HCT116 (cell line): ENCODE results near the gene CSK. TPM values are rescaled to one million over a fixed set of nuclear protein-coding genes. Genes with fewer than 3 reads are reported as not detected.

Source experiments
- ATAC-seq: fragments of 200-7000 bp; cut with Tn5 transposase; 2 replicates; pipeline ENCODE4 v1.9.1; 2020; ENCODE audit warnings: mild to moderate bottlenecking, moderate library complexity
- BruUV-seq: library from RNA; stranded (reverse); fragments of 400-500 nt; replicated peaks from 2 replicates; lab custom pipeline; 2021; lab: Mats Ljungman, UMichigan
- CTCF ChIA-PET: fragments of 300-600 bp; sonication (Branson Sonifier 250); formaldehyde crosslinking; loops from one replicate; lab custom pipeline; 2021; ENCODE audit warnings: antibody characterized with exemption; lab: Charles Lee
- POLR2A ChIA-PET: fragments of 300-600, 350-600 bp; sonication (Branson Sonifier 250); formaldehyde crosslinking; loops from one replicate; lab custom pipeline; 2021; ENCODE audit warnings: antibody characterized with exemption; lab: Charles Lee
- RAD21 ChIA-PET, 2 experiments: fragments of 300-600 bp; sonication (Branson Sonifier 250); formaldehyde crosslinking; loops; one replicate each; lab custom pipeline; 2023; ENCODE audit warnings: low total read pairs in 2 of 2; ENCODE audit not compliant: uncharacterized antibody in 2 of 2, unreplicated experiment in 2 of 2, low non-redundant PET in 1 of 2; lab: Charles Lee
- DNase-seq: peaks from one replicate; pipeline ENCODE4 v3.0.0-alpha.2; 2010; ENCODE audit warnings: low read depth, low spot score
- H2AFZ ChIP-seq: fragments of 200-600 bp; shearing (Covaris generic), sonication (generic); 2 replicates; pipeline ENCODE4 v1.6.1; 2017; ENCODE audit warnings: low read depth, mixed run types, mixed read lengths, antibody characterized with exemption, low read length; ENCODE audit not compliant: poor library complexity, severe bottlenecking
- H3K27ac ChIP-seq: 2 replicates; pipeline ENCODE4 v1.5.1; 2012; ENCODE audit warnings: low read depth, low read length
- H3K27me3 ChIP-seq: fragments of 200-600 bp; sonication (generic); 2 replicates; pipeline ENCODE4 v1.6.1; 2016; ENCODE audit warnings: mixed run types, low read length, mixed read lengths; ENCODE audit not compliant: insufficient read depth
- H3K36me3 ChIP-seq, 2 experiments: fragments of 200-500 bp in 1 of 2; fragments of 200-600 bp in 1 of 2; sonication (Bioruptor generic) in 1 of 2; sonication (generic) in 1 of 2; 2 replicates each; pipeline versions ENCODE4 v1.5.1 to v1.6.1; 2014 to 2016; ENCODE audit warnings: low read length in 2 of 2, inconsistent platforms in 1 of 2, mixed read lengths in 1 of 2, mixed run types in 1 of 2; ENCODE audit not compliant: insufficient read depth in 2 of 2, control insufficient read depth in 1 of 2
- H3K4me1 ChIP-seq, 2 experiments: fragments of 200-600 bp in 1 of 2; sonication (generic) in 1 of 2; 2 replicates each; pipeline versions ENCODE4 v1.5.1 to v1.6.1; 2012 to 2017; ENCODE audit warnings: low read length in 2 of 2, inconsistent platforms in 1 of 2, mild to moderate bottlenecking in 1 of 2, mixed read lengths in 1 of 2, mixed run types in 1 of 2, moderate library complexity in 1 of 2; ENCODE audit not compliant: insufficient read depth in 2 of 2, control insufficient read depth in 1 of 2
- H3K4me2 ChIP-seq: fragments of 200-600 bp; sonication (generic); 2 replicates; pipeline ENCODE4 v1.6.1; 2017; ENCODE audit warnings: mixed run types, low read length, mixed read lengths
- H3K4me3 ChIP-seq, 2 experiments: fragments of 200-600 bp in 1 of 2; sonication (generic) in 1 of 2; replicated peaks in 1 of 2; 2 replicates each; pipeline ENCODE4 v1.5.1; 2011 to 2016; ENCODE audit warnings: low read length in 2 of 2, control low read depth in 1 of 2, low read depth in 1 of 2, mild to moderate bottlenecking in 1 of 2, mixed read lengths in 1 of 2, mixed run types in 1 of 2
- H3K79me2 ChIP-seq: fragments of 200-600 bp; sonication (generic); 2 replicates; pipeline ENCODE4 v1.6.1; 2017; ENCODE audit warnings: mild to moderate bottlenecking, mixed run types, low read length, moderate library complexity, mixed read lengths; ENCODE audit not compliant: insufficient read depth
- H3K9ac ChIP-seq: fragments of 200-600 bp; sonication (generic); 2 replicates; pipeline ENCODE4 v1.6.1; 2016; ENCODE audit warnings: low read length, mixed read lengths
- H3K9me2 ChIP-seq: fragments of 200-600 bp; sonication (generic), shearing (Covaris generic); 2 replicates; pipeline ENCODE4 v1.6.1; 2017; ENCODE audit warnings: mixed run types, mild to moderate bottlenecking, moderate library complexity; ENCODE audit not compliant: insufficient read depth
- H3K9me3 ChIP-seq, 2 experiments: fragments of 200-500 bp in 1 of 2; fragments of 200-600 bp in 1 of 2; sonication (Bioruptor generic) in 1 of 2; sonication (generic) in 1 of 2; 2 replicates each; pipeline ENCODE4 v1.6.1; 2014 to 2017; ENCODE audit warnings: low read length in 2 of 2, mixed read lengths in 2 of 2, inconsistent platforms in 1 of 2, low read depth in 1 of 2, mild to moderate bottlenecking in 1 of 2, mixed run types in 1 of 2, moderate library complexity in 1 of 2; ENCODE audit not compliant: control insufficient read depth in 1 of 2, insufficient read depth in 1 of 2
- H4K20me1 ChIP-seq: fragments of 200-600 bp; sonication (generic), shearing (Covaris generic); 2 replicates; pipeline ENCODE4 v1.6.1; 2017; ENCODE audit warnings: mixed run types, mild to moderate bottlenecking, moderate library complexity; ENCODE audit not compliant: insufficient read depth
- CBX3 ChIP-seq: IDR thresholded peaks from 2 replicates; pipeline ENCODE4 v1.6.1; 2012; ENCODE audit warnings: low read depth
- CEBPB ChIP-seq: IDR thresholded peaks from 2 replicates; pipeline ENCODE4 v1.6.1; 2012; ENCODE audit warnings: low read depth
- JUND ChIP-seq: IDR thresholded peaks from 2 replicates; pipeline ENCODE4 v1.6.1; 2012
- POLR2A ChIP-seq: IDR thresholded peaks from 2 replicates; pipeline ENCODE4 v1.7.0; 2011; ENCODE audit warnings: borderline replicate concordance; ENCODE audit not compliant: insufficient read depth, insufficient read length; ENCODE audit errors: extremely low read depth
- POLR2AphosphoS5 ChIP-seq: IDR thresholded peaks from 2 replicates; pipeline ENCODE4 v1.6.1; 2011; ENCODE audit warnings: mild to moderate bottlenecking, low read depth, low read length, moderate library complexity
- SIN3A ChIP-seq: IDR thresholded peaks from 2 replicates; pipeline ENCODE4 v1.6.1; 2012; ENCODE audit warnings: low read depth
- YY1 ChIP-seq: IDR thresholded peaks from 2 replicates; pipeline ENCODE4 v1.6.1; 2011; ENCODE audit warnings: low read length, low read depth, moderate library complexity, mild to moderate bottlenecking; ENCODE audit not compliant: insufficient replicate concordance; ENCODE audit errors: extremely low read depth
- ZFX ChIP-seq: fragments of 450-650 bp; IDR thresholded peaks from 2 replicates; pipeline ENCODE4 v1.6.1; 2017
- intact Hi-C: fragments of 100-400 bp; cut with micrococcal nuclease; formaldehyde crosslinking; loops from 2 replicates; pipeline ENCODE4 v1.10.0; 2022
- total RNA-seq: library from RNA; stranded (reverse); gene quantifications from one replicate; pipeline ENCODE4 v1.2.1, GENCODE V29; 2021; ENCODE audit not compliant: unreplicated experiment
- TF ChIP-seq, protein P1 (sequence below): IDR thresholded peaks from 2 replicates; pipeline ENCODE4 v1.6.1; 2011; ENCODE audit warnings: mild to moderate bottlenecking, low read length, moderate library complexity; ENCODE audit not compliant: insufficient replicate concordance; ENCODE audit errors: extremely low read depth
- TF ChIP-seq, protein P2 (sequence below): IDR thresholded peaks from 2 replicates; pipeline ENCODE4 v1.6.1; 2012
- TF ChIP-seq, protein P3 (sequence below): IDR thresholded peaks from 2 replicates; pipeline ENCODE4 v1.6.1; 2012
- TF ChIP-seq, protein P4 (sequence below): IDR thresholded peaks from 2 replicates; pipeline ENCODE4 v1.6.1; 2012; ENCODE audit warnings: low read depth

The CSK gene
- total RNA-seq, 1 experiment from 2014 or later, result 72.2 TPM

DNA sequence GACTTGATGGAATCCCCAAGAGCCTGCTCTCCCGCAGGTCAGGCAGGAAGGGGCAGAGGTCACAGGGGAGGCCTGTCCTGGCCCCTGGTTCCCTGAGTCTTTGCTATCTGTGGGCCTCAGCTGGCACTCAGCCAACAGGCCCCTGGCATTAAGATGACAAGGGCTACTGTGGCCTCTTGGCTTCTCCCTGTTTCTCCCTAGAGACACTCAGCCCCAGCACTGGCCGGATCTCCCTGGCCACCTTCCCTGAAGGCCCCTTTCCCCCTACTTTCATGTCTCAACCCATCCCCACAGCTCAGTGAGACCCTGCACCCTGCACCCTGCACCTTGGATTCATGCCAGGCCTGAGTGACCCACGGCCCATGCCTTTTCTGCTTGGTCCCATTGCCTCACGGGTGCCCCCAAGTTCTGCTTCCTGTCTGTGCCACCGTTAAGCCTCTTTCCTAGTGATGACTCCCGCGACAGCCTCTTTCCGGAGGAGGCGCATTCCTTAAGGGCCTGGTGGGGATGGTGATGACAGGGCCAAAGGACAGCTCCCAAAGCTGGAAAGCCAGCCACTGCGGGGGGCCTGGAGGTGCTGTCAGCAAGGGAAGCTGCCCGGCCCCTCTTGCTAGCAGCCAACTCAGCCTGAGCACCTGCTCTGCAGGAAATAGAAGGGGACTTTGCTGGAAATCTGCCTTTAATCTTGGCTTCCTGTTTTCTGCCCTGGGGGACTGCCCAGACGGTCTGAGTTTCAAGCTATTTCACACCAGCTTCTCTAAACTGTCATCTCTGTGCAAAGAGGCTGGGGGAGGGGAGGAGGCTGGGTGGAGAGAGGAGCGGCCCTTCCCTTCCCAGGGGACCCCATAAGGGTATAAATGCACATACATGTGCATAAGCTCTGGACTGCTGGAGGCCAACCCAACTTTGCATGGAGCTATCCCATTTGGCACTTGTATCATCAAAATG is 4.8 kb upstream of the CSK start (continued):
- TF ChIP-seq, protein P1, sequence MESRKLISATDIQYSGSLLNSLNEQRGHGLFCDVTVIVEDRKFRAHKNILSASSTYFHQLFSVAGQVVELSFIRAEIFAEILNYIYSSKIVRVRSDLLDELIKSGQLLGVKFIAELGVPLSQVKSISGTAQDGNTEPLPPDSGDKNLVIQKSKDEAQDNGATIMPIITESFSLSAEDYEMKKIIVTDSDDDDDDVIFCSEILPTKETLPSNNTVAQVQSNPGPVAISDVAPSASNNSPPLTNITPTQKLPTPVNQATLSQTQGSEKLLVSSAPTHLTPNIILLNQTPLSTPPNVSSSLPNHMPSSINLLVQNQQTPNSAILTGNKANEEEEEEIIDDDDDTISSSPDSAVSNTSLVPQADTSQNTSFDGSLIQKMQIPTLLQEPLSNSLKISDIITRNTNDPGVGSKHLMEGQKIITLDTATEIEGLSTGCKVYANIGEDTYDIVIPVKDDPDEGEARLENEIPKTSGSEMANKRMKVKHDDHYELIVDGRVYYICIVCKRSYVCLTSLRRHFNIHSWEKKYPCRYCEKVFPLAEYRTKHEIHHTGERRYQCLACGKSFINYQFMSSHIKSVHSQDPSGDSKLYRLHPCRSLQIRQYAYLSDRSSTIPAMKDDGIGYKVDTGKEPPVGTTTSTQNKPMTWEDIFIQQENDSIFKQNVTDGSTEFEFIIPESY, result no peak
- TF ChIP-seq POLR2A, result no peak

DNA sequence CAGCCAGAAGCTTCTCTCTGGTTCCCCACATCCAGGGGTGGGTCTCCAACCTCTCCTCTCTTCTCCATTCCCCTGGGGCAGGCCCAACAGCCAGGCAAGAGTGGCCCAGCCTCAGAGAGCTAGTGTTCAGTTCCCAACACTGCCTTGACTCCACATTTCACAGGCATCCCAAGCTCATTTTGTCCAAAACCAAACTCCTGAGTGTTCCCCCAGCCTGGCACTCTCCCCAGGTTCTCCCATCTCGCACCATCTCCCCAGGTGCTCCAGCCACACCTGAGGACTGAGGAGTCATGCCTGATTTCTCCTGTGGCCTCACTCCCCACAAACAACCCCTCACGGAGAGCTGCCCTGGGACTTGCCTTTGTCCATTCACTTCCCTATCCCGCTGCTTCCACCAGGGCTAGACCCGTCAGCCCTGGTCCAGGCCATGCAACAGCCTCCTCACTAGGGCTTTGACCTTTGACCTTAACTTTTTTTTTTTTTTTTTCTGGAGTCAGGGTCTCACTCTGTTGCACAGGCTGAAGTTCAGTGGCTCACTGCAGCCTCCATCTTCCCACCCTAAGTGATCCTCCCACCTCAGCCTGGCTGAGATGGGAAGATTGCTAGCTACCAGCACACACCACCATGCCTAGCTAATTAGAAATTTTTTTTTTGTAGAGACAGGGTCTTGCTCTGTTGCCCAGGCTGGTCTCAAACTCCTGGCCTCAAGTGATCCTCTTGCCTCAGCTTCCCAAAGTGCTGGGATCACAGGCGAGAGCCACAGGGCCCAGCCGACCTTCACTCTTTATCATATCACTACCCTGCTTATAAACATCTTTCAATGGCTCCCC is 3.9 kb upstream of the CSK start:
- Histone ChIP-seq H3K4me1 (peaks cover 6 to 9% of the 10 kb centered on the region in 2 experiments; a peak in 3 of 4 replicates), H3K27ac (no peak overlapping the region), H3K27me3 (no peaks in the 10 kb centered on the region), H3K9me2 (no peaks in the 10 kb centered on the region), H4K20me1 (no peaks in the 10 kb centered on the region), H3K4me3 (no peak overlapping the region), H2AFZ (no peak overlapping the region), H3K4me2 (no peak overlapping the region), H3K9ac (no peak overlapping the region), H3K79me2 (peaks cover 6% of the 10 kb centered on the region), H3K36me3 (no peaks in the 10 kb centered on the region; a peak in 1 of 4 replicates), H3K9me3 (no peaks in the 10 kb centered on the region)
- intact Hi-C loops, result no loop called here
- ChIA-PET RAD21 (no interaction called here), POLR2A (interaction anchor here (0.8 kb wide), 1 partner anchor 17 kb away, joined by 3 read pairs; no protein-coding TSS in a partner anchor), CTCF (interaction anchor here (0.9 to 1.4 kb wide), 4 partner anchors 9 to 124 kb away, joined by 3 to 9 read pairs (median 4); no protein-coding TSS in a partner anchor)
- TF ChIP-seq JUND, result no peak
- TF ChIP-seq, protein P2, sequence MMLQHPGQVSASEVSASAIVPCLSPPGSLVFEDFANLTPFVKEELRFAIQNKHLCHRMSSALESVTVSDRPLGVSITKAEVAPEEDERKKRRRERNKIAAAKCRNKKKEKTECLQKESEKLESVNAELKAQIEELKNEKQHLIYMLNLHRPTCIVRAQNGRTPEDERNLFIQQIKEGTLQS, result no peak
- TF ChIP-seq, protein P3, sequence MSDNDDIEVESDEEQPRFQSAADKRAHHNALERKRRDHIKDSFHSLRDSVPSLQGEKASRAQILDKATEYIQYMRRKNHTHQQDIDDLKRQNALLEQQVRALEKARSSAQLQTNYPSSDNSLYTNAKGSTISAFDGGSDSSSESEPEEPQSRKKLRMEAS, result no peak
- no peak for TF ChIP-seq YY1
- no peak for TF ChIP-seq SIN3A
- TF ChIP-seq, protein P4, sequence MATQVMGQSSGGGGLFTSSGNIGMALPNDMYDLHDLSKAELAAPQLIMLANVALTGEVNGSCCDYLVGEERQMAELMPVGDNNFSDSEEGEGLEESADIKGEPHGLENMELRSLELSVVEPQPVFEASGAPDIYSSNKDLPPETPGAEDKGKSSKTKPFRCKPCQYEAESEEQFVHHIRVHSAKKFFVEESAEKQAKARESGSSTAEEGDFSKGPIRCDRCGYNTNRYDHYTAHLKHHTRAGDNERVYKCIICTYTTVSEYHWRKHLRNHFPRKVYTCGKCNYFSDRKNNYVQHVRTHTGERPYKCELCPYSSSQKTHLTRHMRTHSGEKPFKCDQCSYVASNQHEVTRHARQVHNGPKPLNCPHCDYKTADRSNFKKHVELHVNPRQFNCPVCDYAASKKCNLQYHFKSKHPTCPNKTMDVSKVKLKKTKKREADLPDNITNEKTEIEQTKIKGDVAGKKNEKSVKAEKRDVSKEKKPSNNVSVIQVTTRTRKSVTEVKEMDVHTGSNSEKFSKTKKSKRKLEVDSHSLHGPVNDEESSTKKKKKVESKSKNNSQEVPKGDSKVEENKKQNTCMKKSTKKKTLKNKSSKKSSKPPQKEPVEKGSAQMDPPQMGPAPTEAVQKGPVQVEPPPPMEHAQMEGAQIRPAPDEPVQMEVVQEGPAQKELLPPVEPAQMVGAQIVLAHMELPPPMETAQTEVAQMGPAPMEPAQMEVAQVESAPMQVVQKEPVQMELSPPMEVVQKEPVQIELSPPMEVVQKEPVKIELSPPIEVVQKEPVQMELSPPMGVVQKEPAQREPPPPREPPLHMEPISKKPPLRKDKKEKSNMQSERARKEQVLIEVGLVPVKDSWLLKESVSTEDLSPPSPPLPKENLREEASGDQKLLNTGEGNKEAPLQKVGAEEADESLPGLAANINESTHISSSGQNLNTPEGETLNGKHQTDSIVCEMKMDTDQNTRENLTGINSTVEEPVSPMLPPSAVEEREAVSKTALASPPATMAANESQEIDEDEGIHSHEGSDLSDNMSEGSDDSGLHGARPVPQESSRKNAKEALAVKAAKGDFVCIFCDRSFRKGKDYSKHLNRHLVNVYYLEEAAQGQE, result no peak
- no peak for TF ChIP-seq CEBPB
- TF ChIP-seq ZFX, result no peak
- no peak for TF ChIP-seq POLR2AphosphoS5
- TF ChIP-seq CBX3, result no peak
- ATAC-seq (no peak), DNase-seq (no peak)
- BruUV-seq, result no TSS peak
